Nephron progenitor cell (in vitro differentiated cells): ENCODE data around the gene KIF1B.
A peak's percentile ranks its signal among the peaks of the same experiment; 100 is the strongest.

Experiments used
- DNase-seq: peaks from one replicate; pipeline ENCODE4 v3.0.0; 2021
- H3K27ac Mint-ChIP-seq: 2 replicates; pipeline ENCODE4 v1.8.0; 2021; ENCODE audit warnings: mild to moderate bottlenecking, moderate library complexity, mixed read lengths
- H3K27me3 Mint-ChIP-seq: 2 replicates; pipeline ENCODE4 v1.8.0; 2021; ENCODE audit warnings: mild to moderate bottlenecking, low read depth, mixed read lengths; ENCODE audit not compliant: poor library complexity
- H3K36me3 Mint-ChIP-seq: 2 replicates; pipeline ENCODE4 v1.8.0; 2021; ENCODE audit warnings: low read depth, mixed read lengths
- H3K4me1 Mint-ChIP-seq: 2 replicates; pipeline ENCODE4 v1.8.0; 2021; ENCODE audit warnings: mixed read lengths
- H3K4me3 Mint-ChIP-seq: 2 replicates; pipeline ENCODE4 v1.8.0; 2021; ENCODE audit warnings: mild to moderate bottlenecking, moderate library complexity, mixed read lengths
- H3K9me3 Mint-ChIP-seq: 2 replicates; pipeline ENCODE4 v1.8.0; 2021; ENCODE audit warnings: mild to moderate bottlenecking, moderate library complexity, mixed read lengths
- CTCF ChIP-seq: fragments of 200-600 bp; sonication (generic); IDR thresholded peaks from 2 replicates; pipeline ENCODE4 v1.5.0; 2021; ENCODE audit warnings: antibody characterized with exemption

Gene KIF1B

GRCh38 chr1:10308001-10308400 lies 97.6 kb downstream of the KIF1B start:
- Mint-ChIP-seq H3K9me3 (no peaks in the 10 kb centered on the region), H3K4me1 (peaks cover 14% of the 10 kb centered on the region), H3K27ac (peak overlapping the region; percentile 39), H3K36me3 (peaks cover 62% of the 10 kb centered on the region), H3K27me3 (peaks cover 5% of the 10 kb centered on the region), H3K4me3 (no peak overlapping the region)
- no peak for DNase-seq
- TF ChIP-seq CTCF, result no peak

- DNase-seq, result no peak
- Mint-ChIP-seq H3K4me1 (peaks cover 14% of the 10 kb centered on the region), H3K4me3 (no peak overlapping the region), H3K27ac (no peak overlapping the region), H3K9me3 (no peaks in the 10 kb centered on the region), H3K36me3 (peaks cover 52% of the 10 kb centered on the region), H3K27me3 (no peaks in the 10 kb centered on the region)
- no peak for TF ChIP-seq CTCF
Measured at GRCh38 chr1:10309243-10310011, 99.1 kb downstream of the KIF1B start.

- Mint-ChIP-seq H3K4me1 (peaks cover 15% of the 10 kb centered on the region), H3K9me3 (no peaks in the 10 kb centered on the region), H3K27ac (no peak overlapping the region), H3K27me3 (no peaks in the 10 kb centered on the region), H3K4me3 (no peak overlapping the region), H3K36me3 (peaks cover 25% of the 10 kb centered on the region)
- DNase-seq, result no peak
- no peak for TF ChIP-seq CTCF
Measured at GRCh38 chr1:10316752-10317151, 106.4 kb downstream of the KIF1B start.

GRCh38 chr1:10319750-10320149 lies 109.4 kb downstream of the KIF1B start:
- no peak for TF ChIP-seq CTCF
- no peak for DNase-seq
- H3K9me3 Mint-ChIP-seq, result no peaks in the 10 kb centered on the region
- H3K27ac Mint-ChIP-seq, result peak overlapping the region; percentile 88
- H3K36me3 Mint-ChIP-seq, result peaks cover 26% of the 10 kb centered on the region
- peak overlapping the region; percentile 13 for H3K4me3 Mint-ChIP-seq
- H3K4me1 Mint-ChIP-seq, result peaks cover 15% of the 10 kb centered on the region
- peaks cover 3% of the 10 kb centered on the region for H3K27me3 Mint-ChIP-seq

GRCh38 chr1:10320336-10320735 lies 110.0 kb downstream of the KIF1B start:
- Mint-ChIP-seq H3K36me3 (peaks cover 27% of the 10 kb centered on the region), H3K27ac (peak overlapping the region; percentile 88), H3K4me1 (peaks cover 15% of the 10 kb centered on the region), H3K4me3 (no peak overlapping the region), H3K27me3 (peaks cover 3% of the 10 kb centered on the region), H3K9me3 (no peaks in the 10 kb centered on the region)
- TF ChIP-seq CTCF, result no peak
- no peak for DNase-seq

- Mint-ChIP-seq H3K36me3 (peaks cover 33% of the 10 kb centered on the region), H3K27me3 (peaks cover 3% of the 10 kb centered on the region), H3K4me3 (no peak overlapping the region), H3K9me3 (no peaks in the 10 kb centered on the region), H3K27ac (no peak overlapping the region), H3K4me1 (peaks cover 29% of the 10 kb centered on the region)
- no peak for TF ChIP-seq CTCF
- DNase-seq, result no peak
Measured at GRCh38 chr1:10322821-10323220, 112.5 kb downstream of the KIF1B start.
